CD4-positive, alpha-beta T cell (primary cell): ENCODE results near the gene HBM. TPM values are rescaled to one million over a fixed set of nuclear protein-coding genes. Genes with fewer than 3 reads are reported as not detected.

ENCODE experiments used
- ATAC-seq: fragments of 200-7000 bp; cut with Tn5 transposase; one replicate; pipeline ENCODE4 v1.10.0; 2022; ENCODE audit warnings: mild to moderate bottlenecking; ENCODE audit not compliant: poor library complexity
- CTCF ChIA-PET: fragments of 350-600 bp; sonication (Branson Sonifier 250); formaldehyde crosslinking; loops from one replicate; lab custom pipeline; 2021; ENCODE audit warnings: antibody characterized with exemption, inconsistent platforms; lab: Charles Lee
- POLR2A ChIA-PET: fragments of 350-600 bp; sonication (Branson Sonifier 250); formaldehyde crosslinking; loops from one replicate; lab custom pipeline; 2021; ENCODE audit warnings: antibody characterized with exemption, inconsistent platforms; lab: Charles Lee
- DNase-seq, 14 experiments: peaks; one replicate each; pipeline ENCODE4 v3.0.0-alpha.2; 2013 to 2020; ENCODE audit warnings: mixed read lengths in 2 of 14
- H3K27ac ChIP-seq, 2 donors: one replicate each; pipeline versions ENCODE4 v1.5.1 to v1.7.0; 2013; ENCODE audit warnings: low read length in 2 of 2, low read depth in 1 of 2, mild to moderate bottlenecking in 1 of 2
- H3K27me3 ChIP-seq, 2 experiments: 1 replicate in 1 of 2; 2 replicates in 1 of 2; pipeline versions ENCODE4 v1.6.1 to v1.7.0; 2013; ENCODE audit warnings: low read length in 2 of 2, control low read depth in 1 of 2, mild to moderate bottlenecking in 1 of 2, moderate library complexity in 1 of 2; ENCODE audit not compliant: insufficient read depth in 2 of 2, control insufficient read depth in 1 of 2
- H3K36me3 ChIP-seq: one replicate; pipeline ENCODE4 v1.6.1; 2013; ENCODE audit warnings: low read length, control low read depth; ENCODE audit not compliant: insufficient read depth
- H3K4me1 ChIP-seq: one replicate; pipeline ENCODE4 v1.6.1; 2013; ENCODE audit warnings: low read length, control low read depth; ENCODE audit not compliant: insufficient read depth
- H3K4me3 ChIP-seq: one replicate; pipeline ENCODE4 v1.5.1; 2013; ENCODE audit warnings: mild to moderate bottlenecking, low read length, moderate library complexity
- H3K9me3 ChIP-seq, 2 experiments: 1 replicate in 1 of 2; 2 replicates in 1 of 2; pipeline versions ENCODE4 v1.6.1 to v1.7.0; 2013; ENCODE audit warnings: low read length in 2 of 2, mild to moderate bottlenecking in 2 of 2, control low read depth in 1 of 2, moderate library complexity in 1 of 2; ENCODE audit not compliant: control insufficient read depth in 1 of 2, insufficient read depth in 1 of 2
- H3K27ac Mint-ChIP-seq: one replicate; pipeline ENCODE4 v1.8.0; 2020; ENCODE audit warnings: mixed read lengths
- H3K27me3 Mint-ChIP-seq: one replicate; pipeline ENCODE4 v1.8.0; 2021; ENCODE audit warnings: mixed read lengths
- H3K36me3 Mint-ChIP-seq: one replicate; pipeline ENCODE4 v1.8.0; 2021; ENCODE audit warnings: low read depth, mixed read lengths
- H3K4me1 Mint-ChIP-seq: one replicate; pipeline ENCODE4 v1.8.0; 2021; ENCODE audit warnings: low read depth, mixed read lengths
- H3K4me3 Mint-ChIP-seq: one replicate; pipeline ENCODE4 v1.8.0; 2020; ENCODE audit warnings: mild to moderate bottlenecking, mixed read lengths
- H3K9me3 Mint-ChIP-seq: one replicate; pipeline ENCODE4 v1.8.0; 2020; ENCODE audit warnings: mixed read lengths
- CTCF ChIP-seq: fragments of 200-600 bp; IDR thresholded peaks from one replicate; pipeline ENCODE4 v1.8.0; 2022; ENCODE audit warnings: antibody characterized with exemption, mild to moderate bottlenecking
- intact Hi-C, 2 experiments: fragments of 100-400 bp; cut with DNase I in 1 of 2; cut with micrococcal nuclease in 1 of 2; formaldehyde crosslinking; loops; one replicate each; pipeline versions ENCODE4 v1.15.1 to v1.9.0; 2023 to 2025; cut with DNase I, micrococcal nuclease
- total RNA-seq, 174 experiments: library from RNA in 2 of 174; stranded (reverse) in 2 of 174; gene quantifications; one replicate each; pipeline ENCODE4 v1.2.3 and lab custom pipeline; 2021 to 2026

The HBM gene
- total RNA-seq, 2 experiments from 2014 or later, result not detected

GRCh38 chr16:117379-118365, 48.1 kb upstream of the HBM start:
- TF ChIP-seq CTCF, result peak; percentile 81
- Mint-ChIP-seq H3K4me1 (peaks cover 11% of the 10 kb centered on the region), H3K4me3 (no peak overlapping the region), H3K27ac (no peak overlapping the region), H3K27me3 (no peaks in the 10 kb centered on the region), H3K9me3 (no peaks in the 10 kb centered on the region), H3K36me3 (peaks cover 47% of the 10 kb centered on the region)
- peaks cover 5% of the 10 kb centered on the region for H3K4me1 ChIP-seq
- H3K36me3 ChIP-seq, result peaks cover 12% of the 10 kb centered on the region
- H3K27me3 ChIP-seq, result no peaks in the 10 kb centered on the region
- DNase-seq (peak; percentile 53 to 81 (median 62)), ATAC-seq (peak; percentile 87)
- no peak overlapping the region for H3K4me3 ChIP-seq
- no peak overlapping the region for H3K27ac ChIP-seq
- intact Hi-C loops, result loop anchor here (1.0 kb wide), 2 partner anchors 64 to 245 kb away; no protein-coding TSS in a partner anchor
- POLR2A ChIA-PET, result interaction anchor here (1.8 kb wide), 1 partner anchor 11 kb away, joined by 4 read pairs; no protein-coding TSS in a partner anchor
- H3K9me3 ChIP-seq, result no peaks in the 10 kb centered on the region
- CTCF ChIA-PET, result interaction anchor here (0.9 to 3.6 kb wide), 5 partner anchors 11 to 244 kb away, joined by 3 to 11 read pairs (median 3); partner anchors contain the start of gene HBQ1

GRCh38 chr16:118857-119256, 46.9 kb upstream of the HBM start:
- ChIA-PET CTCF (interaction anchor here (0.9 to 3.6 kb wide), 2 partner anchors 12 to 63 kb away, joined by 3 to 11 read pairs; no protein-coding TSS in a partner anchor), POLR2A (interaction anchor here (1.8 kb wide), 1 partner anchor 12 kb away, joined by 4 read pairs; no protein-coding TSS in a partner anchor)
- Mint-ChIP-seq H3K9me3 (no peaks in the 10 kb centered on the region), H3K4me3 (no peak overlapping the region), H3K36me3 (peaks cover 46% of the 10 kb centered on the region), H3K27me3 (no peaks in the 10 kb centered on the region), H3K27ac (no peak overlapping the region), H3K4me1 (peaks cover 11% of the 10 kb centered on the region)
- peaks cover 7% of the 10 kb centered on the region for H3K36me3 ChIP-seq
- TF ChIP-seq CTCF, result no peak
- no peaks in the 10 kb centered on the region for H3K9me3 ChIP-seq
- no peaks in the 10 kb centered on the region for H3K27me3 ChIP-seq
- H3K4me1 ChIP-seq, result peaks cover 5% of the 10 kb centered on the region
- ATAC-seq (no peak), DNase-seq (no peak)
- no peak overlapping the region for H3K27ac ChIP-seq
- no peak overlapping the region for H3K4me3 ChIP-seq
- intact Hi-C loops, result loop anchor here (1.0 kb wide), 2 partner anchors 62 to 243 kb away; no protein-coding TSS in a partner anchor

- no peak overlapping the region for H3K27ac Mint-ChIP-seq
Observed at GRCh38 chr16:119295-119694, 46.5 kb upstream of the HBM start.

More at GRCh38 chr16:119295-119694, 46.5 kb upstream of the HBM start:
- intact Hi-C loops, result no loop called here
- no peak overlapping the region for H3K4me3 ChIP-seq
- Mint-ChIP-seq H3K36me3 (peaks cover 46% of the 10 kb centered on the region), H3K4me1 (peaks cover 11% of the 10 kb centered on the region), H3K4me3 (no peak overlapping the region), H3K27me3 (no peaks in the 10 kb centered on the region), H3K9me3 (no peaks in the 10 kb centered on the region)
- ATAC-seq, result no peak
- H3K27ac ChIP-seq, result no peak overlapping the region
- H3K27me3 ChIP-seq, result no peaks in the 10 kb centered on the region
- peaks cover 5% of the 10 kb centered on the region for H3K4me1 ChIP-seq
- DNase-seq, result no peak
- H3K36me3 ChIP-seq, result peaks cover 6% of the 10 kb centered on the region
- no peak for TF ChIP-seq CTCF
- ChIA-PET POLR2A (interaction anchor here (1.8 kb wide), 1 partner anchor 12 kb away, joined by 4 read pairs; no protein-coding TSS in a partner anchor), CTCF (no interaction called here)
- no peaks in the 10 kb centered on the region for H3K9me3 ChIP-seq
